ENCODE results near the gene ZNF563. TPM values are rescaled to one million over a fixed set of nuclear protein-coding genes. Genes with fewer than 3 reads are reported as not detected.

Gene ZNF563
- polyA plus RNA-seq, 2 of the 4 experiments (the other 2 are of a cell fraction), result not detected

- no peak for TF ChIP-seq RNF2 (IDR thresholded peaks at IDR 0.05; ENCODE audit: borderline replicate concordance, low read depth)
- no peak for TF ChIP-seq CBX2 (IDR thresholded peaks at IDR 0.05; ENCODE audit: borderline replicate concordance, low read depth)
- TF ChIP-seq E2F6 (IDR thresholded peaks at IDR 0.05; ENCODE audit: borderline replicate concordance, low read depth), result no peak
- no peak for TF ChIP-seq NR3C1 (IDR thresholded peaks at IDR 0.05)
- no peak for TF ChIP-seq FOSB (CRISPR knock-in tag; IDR thresholded peaks at IDR 0.05)
- no peak for TF ChIP-seq BHLHE40 (IDR thresholded peaks at IDR 0.05; ENCODE audit: low read depth, low read length)
- no peak for TF ChIP-seq TP53 (CRISPR knock-in tag; IDR thresholded peaks at IDR 0.05)
- TF ChIP-seq CHD2 (IDR thresholded peaks at IDR 0.05; ENCODE audit: low read length, partially characterized antibody), result no peak
- TF ChIP-seq EHMT2 (IDR thresholded peaks at IDR 0.05; ENCODE audit: low read depth), result no peak
- no peak for TF ChIP-seq ZNF302 (CRISPR knock-in tag; IDR thresholded peaks at IDR 0.05)
- TF ChIP-seq RFX5 (IDR thresholded peaks at IDR 0.05), result no peak
- no peak for TF ChIP-seq POLR2AphosphoS2 (conservative IDR thresholded peaks at IDR 0.05; ENCODE audit: low read length)
- Histone ChIP-seq H3K9me3 (peaks cover 6% of the 10 kb centered on the region; the same call in 2 of the 3 replicates), H3K27ac (no peak overlapping the region), H3K4me2 (no peak overlapping the region), H3K4me1 (no peaks in the 10 kb centered on the region), H3K4me3 (no peak overlapping the region)
- 61% methylated on average over 7 of the region's 7 CpGs for WGBS (ENCODE audit: missing lambda C conversion rate)
- ChIA-PET POLR2A (no interaction called here), CTCF (no interaction called here)
- DNase-seq (ENCODE audit: low read depth in 1 of 2, low spot score in 1 of 2), result no peak
- no peak for ATAC-seq
- no peak for FAIRE-seq
Observed at GRCh38 chr19:12289790-12290065, 43.7 kb downstream of the ZNF563 start.

DNA sequence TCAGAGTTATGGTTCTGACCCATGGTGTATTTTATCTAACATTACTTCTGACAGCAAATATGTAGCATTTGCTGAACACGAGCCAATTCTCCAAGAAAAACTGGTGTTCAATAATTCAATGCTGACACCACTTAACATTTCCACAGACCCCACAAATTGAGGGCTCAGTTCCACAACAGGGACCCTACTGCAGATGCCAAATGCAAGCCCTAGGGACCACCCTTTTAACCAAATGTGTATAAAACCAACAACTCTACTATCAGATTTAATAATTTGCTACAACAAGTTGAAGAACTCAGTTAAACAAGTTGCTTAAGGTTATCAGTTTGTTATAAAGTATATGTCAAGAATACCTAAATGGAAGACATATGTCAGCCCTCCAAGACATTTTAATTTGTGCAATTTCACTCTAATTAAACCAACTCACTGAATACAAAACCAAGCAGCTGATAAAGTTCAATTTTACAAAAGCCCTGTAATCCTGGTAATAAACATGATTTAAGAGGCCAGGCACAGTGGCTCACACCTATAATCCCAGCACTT is 45.4 kb downstream of the ZNF563 start:
- CTCF ChIA-PET, result no interaction called here
- DNase-seq (ENCODE audit: low read depth in 1 of 2, low spot score in 1 of 2) (no peak), FAIRE-seq (no peak), ATAC-seq (no peak)
- POLR2A ChIA-PET, result no interaction called here
- Histone ChIP-seq H3K4me1 (no peaks in the 10 kb centered on the region), H3K4me3 (no peak overlapping the region), H3K27ac (no peak overlapping the region), H3K4me2 (no peak overlapping the region), H3K9me3 (peaks cover 6% of the 10 kb centered on the region; the same call in 2 of the 3 replicates)
- TF ChIP-seq KDM5A (IDR thresholded peaks at IDR 0.05), result no peak
- TF ChIP-seq MYC (IDR thresholded peaks at IDR 0.05; ENCODE audit: borderline replicate concordance, low read length), result no peak
- TF ChIP-seq HEYL (CRISPR knock-in tag; IDR thresholded peaks at IDR 0.05), result no peak
- TF ChIP-seq JUNB (IDR thresholded peaks at IDR 0.05), result no peak
- no peak for TF ChIP-seq HOXB5 (CRISPR knock-in tag; IDR thresholded peaks at IDR 0.05)
- TF ChIP-seq EHMT2 (IDR thresholded peaks at IDR 0.05; ENCODE audit: low read depth), result no peak
- TF ChIP-seq CHD4 (IDR thresholded peaks at IDR 0.05; ENCODE audit: borderline replicate concordance), result no peak
- no peak for TF ChIP-seq MAFK (IDR thresholded peaks at IDR 0.05; ENCODE audit: partially characterized antibody)
- no peak for TF ChIP-seq CTCF (IDR thresholded peaks at IDR 0.05)
- WGBS (ENCODE audit: missing lambda C conversion rate), result 30% methylated on average over 1 of the region's 1 CpG

GRCh38 chr19:12284631-12285030 is 48.8 kb downstream of the ZNF563 start:
- TF ChIP-seq HMGXB4 (CRISPR knock-in tag; IDR thresholded peaks at IDR 0.05; ENCODE audit: borderline replicate concordance) (no peak), E2F6 (IDR thresholded peaks at IDR 0.05; ENCODE audit: borderline replicate concordance, low read depth) (no peak), MAFK (IDR thresholded peaks at IDR 0.05; ENCODE audit: partially characterized antibody) (no peak), RARB (CRISPR knock-in tag; IDR thresholded peaks at IDR 0.05) (no peak), RNF2 (IDR thresholded peaks at IDR 0.05; ENCODE audit: borderline replicate concordance, low read depth) (no peak), NPAS2 (CRISPR knock-in tag; IDR thresholded peaks at IDR 0.05; ENCODE audit: borderline replicate concordance) (no peak), KDM1A (IDR thresholded peaks at IDR 0.05; ENCODE audit: low read depth) (no peak), MYC (IDR thresholded peaks at IDR 0.05; ENCODE audit: borderline replicate concordance, low read length) (no peak), SMC3 (IDR thresholded peaks at IDR 0.05) (no peak), KDM5A (IDR thresholded peaks at IDR 0.05) (no peak)
- TF ChIP-seq, protein P1, sequence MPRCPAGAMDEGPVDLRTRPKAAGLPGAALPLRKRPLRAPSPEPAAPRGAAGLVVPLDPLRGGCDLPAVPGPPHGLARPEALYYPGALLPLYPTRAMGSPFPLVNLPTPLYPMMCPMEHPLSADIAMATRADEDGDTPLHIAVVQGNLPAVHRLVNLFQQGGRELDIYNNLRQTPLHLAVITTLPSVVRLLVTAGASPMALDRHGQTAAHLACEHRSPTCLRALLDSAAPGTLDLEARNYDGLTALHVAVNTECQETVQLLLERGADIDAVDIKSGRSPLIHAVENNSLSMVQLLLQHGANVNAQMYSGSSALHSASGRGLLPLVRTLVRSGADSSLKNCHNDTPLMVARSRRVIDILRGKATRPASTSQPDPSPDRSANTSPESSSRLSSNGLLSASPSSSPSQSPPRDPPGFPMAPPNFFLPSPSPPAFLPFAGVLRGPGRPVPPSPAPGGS (IDR thresholded peaks at IDR 0.05), result no peak
- Histone ChIP-seq H3K27ac (no peak overlapping the region), H3K9me3 (peaks cover 4% of the 10 kb centered on the region; the same call in 2 of the 3 replicates), H3K4me3 (no peak overlapping the region), H3K4me1 (no peaks in the 10 kb centered on the region), H3K4me2 (no peak overlapping the region)
- ATAC-seq (no peak), FAIRE-seq (no peak), DNase-seq (ENCODE audit: low read depth in 1 of 2, low spot score in 1 of 2) (no peak)
- ChIA-PET CTCF (no interaction called here), POLR2A (no interaction called here)
- WGBS (ENCODE audit: missing lambda C conversion rate), result 81% methylated on average over 11 of the region's 18 CpGs

Data from A549 (cell line).